IPS-NIHi11 (cell line): Measurements from ENCODE around the gene FIP1L1.
A peak's percentile ranks its signal among the peaks of the same experiment; 100 is the strongest.

Experiments used
- DNase-seq: peaks from one replicate; pipeline ENCODE4 v3.0.0; 2012; ENCODE audit warnings: mixed read lengths, low spot score

FIP1L1 gene

DNA sequence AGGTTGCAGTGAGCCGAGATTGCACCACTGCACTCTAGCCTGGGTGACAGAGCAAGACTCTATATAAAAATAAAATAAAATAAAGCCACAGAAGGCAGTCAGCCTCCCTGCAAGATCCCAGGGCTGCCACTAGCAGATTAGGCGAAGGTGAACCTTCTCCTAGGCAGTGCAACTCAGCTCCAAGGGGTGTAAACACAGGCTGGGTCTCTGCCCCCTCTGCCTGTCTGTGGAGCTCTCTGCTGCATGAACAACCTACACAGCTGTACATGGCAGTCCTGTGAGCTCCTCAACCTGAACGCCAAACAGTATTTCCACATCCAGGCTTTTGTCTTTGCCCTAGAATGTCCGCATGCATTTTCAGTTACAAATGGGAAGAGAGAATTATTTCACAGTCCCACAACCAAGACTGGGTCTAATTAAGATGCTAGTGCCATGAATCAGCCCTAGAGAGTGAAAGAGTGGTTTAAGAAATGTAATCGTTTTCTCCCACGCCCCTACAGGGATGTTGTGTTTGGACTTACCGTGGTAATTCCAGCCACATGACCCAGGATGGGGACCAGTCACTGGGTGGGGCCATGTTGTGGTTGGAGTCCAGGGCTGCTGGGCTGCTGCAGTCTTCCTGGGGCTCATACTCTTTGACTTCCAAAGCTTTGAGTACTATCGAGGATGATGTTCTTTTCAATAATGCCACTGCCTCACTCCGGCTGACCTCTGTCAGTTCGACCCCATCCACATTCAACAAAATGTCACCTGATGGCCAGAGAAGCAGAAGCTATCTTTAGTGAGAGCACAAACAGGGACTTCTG, 99.0 kb downstream of the FIP1L1 start:
- no peak for DNase-seq

DNA sequence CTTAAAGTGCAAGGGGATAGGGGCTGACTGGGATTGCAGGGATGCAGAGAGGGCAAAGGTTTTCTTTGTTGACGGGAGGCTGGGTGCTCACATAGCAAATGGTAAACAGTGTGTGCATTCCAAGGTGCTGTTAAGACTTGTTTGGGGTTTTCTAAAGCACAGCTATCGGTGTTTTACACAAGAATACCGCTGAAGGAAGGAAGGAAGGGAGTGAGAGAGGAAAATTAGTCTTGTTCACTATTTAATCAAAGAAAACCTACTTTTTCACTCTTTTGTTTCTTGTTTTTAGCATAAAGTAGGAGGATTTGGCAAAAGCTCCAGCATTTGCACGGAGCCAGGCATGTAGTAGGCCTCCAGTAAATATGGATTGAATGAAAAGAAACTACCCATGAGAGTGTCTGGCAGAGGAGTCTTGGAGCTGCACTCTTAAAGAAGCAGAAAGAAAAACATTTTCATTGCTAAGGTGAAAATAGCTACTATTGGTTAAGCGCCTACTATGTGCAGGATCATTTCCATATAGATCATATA, 99.7 kb downstream of the FIP1L1 start:
- peak; percentile 49 for DNase-seq

DNA sequence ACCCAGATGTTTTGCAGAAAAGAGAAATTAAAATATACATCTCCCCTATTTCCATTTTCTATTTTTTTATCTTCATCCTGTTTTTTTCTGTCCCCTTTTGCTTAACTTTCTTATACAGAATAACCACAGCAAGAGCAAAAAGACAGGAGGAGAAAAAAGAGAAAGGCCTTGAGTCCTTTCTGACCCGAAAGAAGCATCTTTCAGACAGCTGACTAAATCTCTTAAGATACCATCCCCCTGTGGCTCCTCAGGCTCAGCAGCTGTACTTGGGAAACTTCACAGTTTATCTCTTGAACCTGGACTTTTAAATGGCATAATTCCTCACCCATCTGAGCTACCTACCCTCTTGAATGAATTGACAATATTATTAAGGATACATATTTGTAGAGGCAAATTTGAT, 100.2 kb downstream of the FIP1L1 start:
- DNase-seq, result no peak

DNA sequence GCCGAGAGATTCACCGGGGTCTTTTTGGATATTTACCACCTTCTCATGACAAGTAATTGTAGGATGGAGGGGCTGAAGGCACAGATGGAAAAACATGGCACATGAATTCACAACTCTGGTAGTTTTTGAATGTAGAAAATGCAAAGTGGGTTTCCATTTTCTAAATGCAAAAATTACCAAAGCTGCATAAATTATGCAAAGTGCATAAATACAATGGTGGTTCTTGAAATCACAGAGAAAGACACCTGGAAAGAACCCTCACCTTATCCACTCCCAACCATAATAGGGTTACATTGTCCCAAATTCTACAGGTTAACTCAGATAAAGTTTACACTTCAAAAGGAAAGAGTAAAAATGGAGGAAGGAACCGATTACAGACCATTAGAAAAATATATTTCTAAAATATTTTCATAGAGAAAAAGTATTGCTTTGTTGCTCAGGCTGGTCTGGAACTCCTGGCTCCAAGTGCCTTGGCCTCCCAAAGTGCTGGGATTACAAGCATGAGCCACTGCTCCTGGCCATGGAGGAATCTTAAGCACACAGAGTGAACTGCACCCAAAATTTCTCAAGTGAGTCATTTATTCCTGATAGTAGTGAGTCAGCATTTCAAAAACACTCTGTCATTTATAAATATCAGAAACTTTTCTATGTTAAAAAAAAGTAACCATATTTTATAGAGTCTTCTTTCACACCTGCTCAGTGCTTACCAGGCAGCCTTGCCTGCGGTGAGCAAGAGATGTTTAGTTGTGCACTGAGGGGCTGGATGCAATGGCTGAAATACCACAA, 101.4 kb downstream of the FIP1L1 start:
- no peak for DNase-seq

DNA sequence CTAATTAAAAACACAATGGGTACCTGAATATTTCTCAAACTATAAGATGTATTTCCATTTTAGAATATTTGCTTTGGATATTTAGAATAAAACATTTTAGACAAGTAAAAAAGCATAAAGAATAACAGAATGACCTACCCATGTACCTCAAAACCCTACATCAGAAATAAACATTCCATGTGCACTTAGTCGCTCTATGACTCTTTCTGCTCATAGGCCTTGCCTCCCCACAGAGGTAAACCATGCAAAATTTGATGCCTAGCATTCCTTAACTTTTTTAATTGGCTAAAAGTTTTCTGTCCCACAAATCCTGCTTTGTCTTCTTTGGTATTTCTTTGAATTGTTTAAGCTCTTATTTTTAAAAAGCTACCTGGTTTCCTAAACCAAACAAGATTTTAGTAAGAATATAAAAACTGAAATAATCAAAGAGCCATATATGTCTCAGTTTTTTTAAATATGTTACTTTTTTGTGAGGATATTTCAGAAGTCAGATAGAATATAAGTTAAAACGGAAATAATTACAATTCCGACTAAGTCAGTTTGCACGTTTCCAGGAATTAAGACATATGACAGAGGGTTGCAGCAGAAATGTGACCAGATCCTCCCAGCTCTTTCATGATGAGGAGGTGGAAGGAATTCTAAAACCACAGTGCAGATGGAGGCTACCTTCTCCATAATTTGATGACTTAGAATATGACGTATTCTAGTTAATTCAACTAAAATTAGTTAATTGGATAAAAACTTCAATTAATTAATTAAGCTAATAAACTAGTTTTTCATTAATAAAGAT, 102.5 kb downstream of the FIP1L1 start:
- no peak for DNase-seq

DNA sequence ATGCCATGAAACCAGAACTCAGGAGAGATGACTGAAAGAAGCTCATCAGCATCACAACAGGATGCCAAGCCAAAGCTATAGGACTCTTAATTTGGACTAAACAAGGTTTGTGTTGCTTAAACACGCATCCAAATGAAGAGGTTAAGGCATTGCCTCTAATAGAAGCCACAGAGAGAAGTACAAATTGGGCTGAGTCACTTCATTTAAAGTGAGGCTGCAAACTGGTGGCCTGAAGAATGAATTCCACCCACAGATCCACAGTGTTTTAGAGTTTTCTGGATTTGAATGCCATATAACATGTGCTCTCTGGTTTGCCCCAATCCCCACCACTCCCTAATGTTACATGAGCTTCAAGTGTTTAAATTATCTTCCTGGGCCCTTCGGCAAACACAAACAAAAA, 103.5 kb downstream of the FIP1L1 start:
- DNase-seq, result no peak

DNA sequence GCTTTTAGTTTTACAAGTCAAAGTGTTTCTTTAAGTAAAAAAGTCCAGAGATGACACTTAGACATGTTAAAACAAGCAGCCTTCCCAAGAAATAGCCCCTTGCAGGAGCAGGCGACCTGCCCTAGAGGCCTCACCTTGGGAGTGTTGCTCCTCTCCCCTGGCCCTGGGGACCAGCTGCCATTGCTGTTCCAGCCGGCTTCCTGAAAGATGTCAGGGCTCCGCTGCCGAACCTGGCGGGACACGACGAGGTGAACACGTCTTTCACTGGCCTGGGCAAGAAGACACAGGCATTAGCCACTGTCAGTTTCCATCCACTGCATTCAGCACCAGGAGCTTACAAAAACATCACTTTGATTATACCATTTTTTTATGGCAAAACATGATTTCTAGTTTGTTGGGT, 104.1 kb downstream of the FIP1L1 start:
- DNase-seq, result no peak

DNA sequence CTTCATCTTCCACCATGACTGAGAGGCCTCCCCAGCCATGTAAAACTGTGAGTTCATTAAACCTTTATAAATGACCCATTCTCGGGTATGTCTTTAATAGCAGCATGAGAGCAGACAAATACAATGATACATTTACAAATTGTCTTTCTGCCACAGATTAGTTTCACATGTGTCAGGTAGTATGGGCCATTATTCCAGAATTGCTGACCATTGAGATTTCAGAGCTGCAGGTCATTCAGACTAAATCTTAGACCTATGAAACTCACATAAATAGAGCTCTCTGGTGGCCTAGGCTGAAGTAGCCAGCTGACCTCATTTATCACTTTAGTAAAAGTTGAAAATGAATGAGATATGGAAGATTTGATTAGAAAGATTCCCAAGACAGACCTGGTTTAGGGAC, 105.8 kb downstream of the FIP1L1 start:
- no peak for DNase-seq

DNA sequence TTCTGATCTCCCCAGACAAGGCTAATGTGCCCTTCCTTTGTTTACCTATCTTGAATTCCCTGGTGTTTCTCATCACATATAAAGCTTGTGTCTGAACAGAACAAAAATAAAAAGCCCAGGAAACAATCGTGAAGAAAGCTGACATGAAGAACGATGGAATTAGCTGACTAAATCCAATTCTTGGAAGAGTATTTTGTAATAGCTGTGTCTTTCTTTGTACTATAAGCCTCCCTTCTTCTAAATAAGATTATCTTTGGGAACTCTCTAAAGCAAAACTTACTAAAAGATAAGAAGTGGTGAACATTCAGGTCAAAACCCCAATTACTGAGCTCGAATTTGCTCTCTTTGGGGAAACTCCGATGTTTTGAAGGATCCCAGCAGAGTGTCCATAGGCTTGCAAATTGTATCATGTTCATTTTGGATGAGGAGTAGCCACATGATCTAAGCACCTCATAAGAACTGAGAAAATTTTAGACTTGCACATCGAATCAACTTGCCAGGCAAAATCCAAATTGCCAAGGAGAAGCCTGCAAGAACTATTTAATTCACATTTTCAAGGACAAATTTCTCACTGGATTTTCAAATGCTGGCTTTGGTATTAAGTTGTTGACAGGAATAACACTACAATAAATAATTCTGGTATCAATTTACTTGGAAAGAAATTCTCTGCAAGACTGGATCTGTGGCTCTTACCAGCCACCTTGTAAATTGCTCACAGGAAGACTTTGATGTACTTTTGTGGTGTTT, 107.6 kb downstream of the FIP1L1 start:
- no peak for DNase-seq

DNA sequence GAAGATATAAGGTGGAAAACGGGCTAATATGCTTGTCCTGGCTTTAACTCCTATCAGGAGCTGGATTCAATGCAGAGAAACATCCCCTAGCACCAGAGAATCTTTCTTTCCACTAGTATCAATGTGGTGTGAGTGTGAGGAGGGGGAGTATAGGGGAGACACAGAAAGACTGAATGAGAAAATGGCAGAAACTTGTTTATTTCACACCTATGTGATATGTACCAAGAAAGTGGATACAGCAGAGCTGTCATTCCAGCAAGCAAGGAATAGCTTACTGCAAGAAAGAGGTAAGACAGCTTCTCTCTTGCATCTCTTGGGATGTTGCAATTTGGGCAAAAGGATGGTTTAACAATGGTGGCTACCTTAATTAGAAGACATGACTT, 108.2 kb downstream of the FIP1L1 start:
- DNase-seq, result no peak

DNA sequence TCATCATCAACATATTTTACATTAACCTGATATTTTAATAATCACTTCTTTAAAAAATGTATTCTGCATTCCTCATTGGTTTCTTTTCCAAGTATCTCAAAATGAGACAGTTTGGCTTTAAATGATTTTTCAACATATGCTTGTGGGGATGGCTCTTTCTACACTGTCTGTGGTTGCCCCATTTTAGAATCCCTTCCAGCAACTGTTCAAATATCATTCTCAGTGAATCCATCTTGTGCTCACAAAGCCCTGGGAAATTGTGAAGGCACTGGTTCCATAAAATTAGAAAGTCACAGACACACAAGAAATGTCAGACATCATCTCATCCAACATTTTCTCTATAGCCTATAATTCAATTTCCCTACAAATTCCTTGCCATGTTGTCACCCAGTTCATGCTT, 110.3 kb downstream of the FIP1L1 start:
- DNase-seq, result no peak

DNA sequence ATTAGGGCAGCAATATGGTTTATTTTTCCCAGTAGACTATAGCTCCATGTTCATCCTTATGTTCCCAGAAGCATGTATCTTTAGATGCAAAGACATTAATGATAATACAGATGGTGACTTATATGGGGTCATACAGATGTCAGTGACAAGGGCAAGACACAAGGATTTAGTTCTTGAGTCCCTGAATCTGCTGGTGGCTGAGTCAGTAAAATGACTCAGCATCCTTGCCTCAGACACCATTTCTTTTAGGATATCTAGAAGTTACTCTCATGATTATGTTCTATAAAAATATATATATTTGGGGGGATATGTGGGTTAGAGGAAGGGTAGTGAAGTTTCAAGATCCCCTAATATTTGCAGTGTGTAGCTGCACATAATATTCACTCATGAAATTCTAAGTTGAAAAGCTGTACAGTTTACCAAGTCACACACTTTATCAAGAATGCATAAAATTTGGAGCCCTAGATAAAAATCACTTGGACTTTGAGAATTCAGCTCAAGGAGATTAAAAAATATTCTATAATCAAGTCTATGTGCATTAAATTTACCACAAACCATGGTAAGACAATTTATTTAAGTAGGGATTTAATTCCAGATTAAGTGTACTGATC, 111.9 kb downstream of the FIP1L1 start:
- no peak for DNase-seq

DNA sequence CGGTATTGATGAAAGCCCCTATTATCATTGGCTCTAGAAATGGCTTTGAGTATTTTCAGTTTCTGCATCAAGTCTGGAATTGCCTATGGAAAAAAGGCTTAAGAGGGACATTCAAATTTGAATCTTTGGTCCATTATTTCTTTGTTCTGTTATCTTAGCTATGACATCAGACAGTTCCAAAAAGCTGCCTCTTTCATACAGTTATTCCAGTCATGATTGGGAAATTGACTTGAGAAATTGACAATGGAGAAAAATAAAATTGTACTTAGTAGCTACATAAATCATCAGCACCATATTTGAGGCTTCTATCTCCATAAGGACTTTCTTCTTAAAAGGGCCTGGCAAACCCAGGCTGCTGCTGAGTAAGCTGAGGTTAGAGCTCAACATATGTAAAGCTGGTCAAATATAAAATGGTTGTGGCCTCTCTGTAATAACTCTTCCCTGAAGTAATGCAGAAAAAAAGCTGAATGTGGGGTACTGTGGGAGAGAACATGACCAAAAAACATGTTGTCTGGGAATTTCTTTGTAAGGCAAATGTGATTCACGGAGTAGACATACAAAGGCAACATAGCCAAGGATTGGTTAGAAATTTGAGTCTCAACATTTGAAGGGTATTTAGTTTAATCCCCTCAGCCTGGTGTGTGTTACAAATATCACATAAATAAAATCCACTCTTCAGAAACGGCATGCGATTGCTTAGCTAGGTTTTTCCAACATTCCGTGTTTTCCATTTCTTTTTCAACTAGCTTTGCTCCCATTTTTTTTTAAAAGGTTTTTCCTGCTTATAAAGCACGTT, 112.9 kb downstream of the FIP1L1 start:
- DNase-seq, result no peak

DNA sequence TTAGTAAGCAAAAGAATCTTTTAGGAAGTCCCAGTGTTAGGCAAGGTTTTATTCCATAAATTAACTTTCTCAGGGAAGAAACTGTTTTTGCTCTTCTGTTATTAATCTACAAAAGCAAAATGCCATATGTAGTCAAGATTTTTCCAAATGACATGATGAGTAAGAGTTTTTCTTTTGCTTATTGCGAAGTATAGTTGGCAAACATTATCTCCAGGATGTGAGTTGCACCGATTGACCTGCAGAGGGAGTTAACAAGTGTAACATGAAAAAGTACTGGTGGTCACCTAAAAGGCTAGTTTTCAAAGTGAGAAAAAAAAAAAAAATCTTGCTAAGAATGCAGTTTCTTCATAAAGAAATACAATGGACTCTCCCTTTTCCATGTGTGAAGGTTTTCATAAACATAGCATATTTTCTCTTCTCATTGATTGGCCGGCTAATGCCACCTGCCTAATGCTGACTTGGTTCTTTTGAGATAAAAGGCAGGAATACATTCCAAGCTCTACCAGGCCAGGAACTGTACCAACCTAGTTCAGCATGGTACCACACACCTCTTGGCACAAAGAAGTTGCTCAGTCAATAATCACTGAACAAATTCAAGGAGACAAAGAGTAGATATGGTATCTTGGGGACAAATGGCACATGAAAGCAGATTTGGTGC, 113.7 kb downstream of the FIP1L1 start:
- DNase-seq, result peak; percentile 66

DNA sequence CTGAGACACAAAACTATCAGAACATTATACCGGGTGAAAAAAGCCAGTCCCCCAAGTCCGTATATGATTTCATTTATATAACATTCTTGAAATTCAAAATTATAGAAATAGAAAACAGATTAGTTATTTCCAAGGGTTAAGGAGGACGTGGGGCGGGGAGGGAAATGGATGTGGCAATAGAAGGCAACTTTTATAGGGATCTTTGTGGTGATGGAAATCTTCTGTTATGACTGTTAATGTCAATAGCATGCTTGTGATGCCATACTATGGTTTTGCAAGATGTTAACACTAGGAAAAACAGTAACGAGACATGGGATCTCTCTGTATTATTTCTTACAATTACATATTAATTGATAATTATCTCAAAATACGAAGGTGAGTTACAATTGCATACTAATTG, 117.4 kb downstream of the FIP1L1 start:
- no peak for DNase-seq

DNA sequence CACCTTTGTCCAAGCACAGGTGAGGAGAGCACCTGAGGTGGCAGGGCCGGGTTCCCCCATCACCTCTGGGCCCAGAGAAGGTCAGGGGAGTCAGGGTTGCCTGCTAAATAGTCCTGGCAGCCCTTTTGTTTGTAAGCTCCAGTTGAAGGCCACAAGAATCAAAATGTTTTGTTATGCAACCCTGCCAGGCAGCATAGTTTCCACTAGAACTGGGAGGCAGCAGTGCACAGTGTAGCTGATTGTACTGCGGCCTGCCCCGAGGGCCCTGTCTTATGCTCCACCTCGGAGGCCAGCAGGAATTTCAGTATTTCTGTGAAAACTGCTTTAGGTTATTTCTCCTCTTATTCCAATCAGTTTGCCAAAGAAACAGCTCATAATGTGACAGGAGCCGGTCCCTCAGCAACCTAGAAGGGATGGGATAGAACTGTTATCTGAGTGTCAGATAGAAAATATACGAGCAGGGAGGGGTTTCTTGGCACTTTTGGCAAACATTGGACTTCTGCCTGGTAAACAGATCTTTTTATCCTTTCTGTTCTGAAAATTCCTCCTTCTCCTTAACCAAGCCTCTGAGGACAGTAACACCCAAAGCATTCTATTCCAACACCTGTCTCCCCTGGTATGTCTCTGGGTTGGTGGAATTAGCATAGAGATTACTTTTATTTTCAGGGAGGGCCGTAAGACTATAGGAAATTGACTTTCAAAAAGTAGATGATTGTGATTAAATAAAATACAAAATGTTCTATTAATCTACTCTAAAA, 120.2 kb downstream of the FIP1L1 start:
- peak; percentile 62 for DNase-seq

DNA sequence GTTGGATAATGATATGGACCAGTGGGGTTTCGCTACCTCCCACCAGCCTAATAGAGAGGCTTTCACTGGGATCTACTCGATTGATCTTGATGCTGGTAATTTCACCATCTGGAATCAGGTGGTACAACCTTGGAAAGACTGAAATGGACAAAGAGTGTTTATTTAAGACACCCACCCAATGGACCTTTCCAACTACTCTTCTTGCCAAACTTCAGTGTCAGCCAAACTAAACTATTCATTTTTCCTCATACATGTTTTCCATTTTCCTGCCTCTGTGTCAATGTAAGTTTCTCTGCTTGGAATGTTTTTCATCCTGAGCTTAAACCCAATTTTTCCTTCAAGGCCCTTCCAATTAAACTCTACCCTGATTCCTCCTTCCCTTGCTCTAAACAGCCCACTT, 121.3 kb downstream of the FIP1L1 start:
- no peak for DNase-seq

DNA sequence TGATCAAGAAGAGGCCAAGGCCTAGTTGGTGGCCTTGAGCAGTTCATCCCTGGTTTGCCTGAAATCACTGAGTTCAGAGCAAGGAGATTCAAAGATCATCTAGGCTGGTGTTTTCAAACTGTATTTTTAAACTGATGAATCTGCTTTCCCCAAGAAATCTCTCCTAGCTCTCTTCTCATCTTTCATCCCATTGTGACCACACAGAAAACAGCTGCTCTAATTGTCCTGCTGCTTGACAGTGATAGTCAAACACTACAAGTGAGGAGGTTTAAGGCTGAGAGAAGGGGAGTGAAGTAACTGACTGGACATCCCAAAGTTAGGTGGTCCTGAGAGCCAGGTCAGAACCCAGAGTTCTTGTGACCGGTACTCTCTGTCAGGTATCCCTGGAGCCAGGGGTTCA, 122.3 kb downstream of the FIP1L1 start:
- no peak for DNase-seq

DNA sequence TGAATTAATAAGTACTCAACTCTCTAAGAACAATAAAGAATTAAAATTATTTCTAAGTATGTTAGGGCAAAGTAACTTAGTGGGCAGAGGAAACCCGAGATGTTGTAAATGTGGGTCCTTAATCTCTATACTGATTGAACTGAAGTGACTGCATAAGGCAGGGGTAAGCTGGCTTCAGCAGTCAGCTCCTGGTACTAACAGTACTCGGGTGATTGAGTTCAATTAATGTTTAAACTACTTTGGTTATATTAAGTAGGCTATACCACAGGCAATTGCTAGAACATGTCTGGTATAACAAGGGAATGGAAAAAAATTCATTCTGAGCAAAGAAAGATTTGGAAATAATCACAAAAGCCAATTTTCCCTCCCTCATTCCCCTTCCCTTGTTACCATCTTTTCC, 123.1 kb downstream of the FIP1L1 start:
- no peak for DNase-seq
